ENCODE measurements around the gene CIPC.

Gene CIPC

GRCh38 chr14:77155083-77155482, 57.0 kb downstream of the CIPC start:
- H3K4me3 ChIP-seq (ENCODE audit: low read depth, low read length) = no peak overlapping the region
- TF ChIP-seq, protein P1, sequence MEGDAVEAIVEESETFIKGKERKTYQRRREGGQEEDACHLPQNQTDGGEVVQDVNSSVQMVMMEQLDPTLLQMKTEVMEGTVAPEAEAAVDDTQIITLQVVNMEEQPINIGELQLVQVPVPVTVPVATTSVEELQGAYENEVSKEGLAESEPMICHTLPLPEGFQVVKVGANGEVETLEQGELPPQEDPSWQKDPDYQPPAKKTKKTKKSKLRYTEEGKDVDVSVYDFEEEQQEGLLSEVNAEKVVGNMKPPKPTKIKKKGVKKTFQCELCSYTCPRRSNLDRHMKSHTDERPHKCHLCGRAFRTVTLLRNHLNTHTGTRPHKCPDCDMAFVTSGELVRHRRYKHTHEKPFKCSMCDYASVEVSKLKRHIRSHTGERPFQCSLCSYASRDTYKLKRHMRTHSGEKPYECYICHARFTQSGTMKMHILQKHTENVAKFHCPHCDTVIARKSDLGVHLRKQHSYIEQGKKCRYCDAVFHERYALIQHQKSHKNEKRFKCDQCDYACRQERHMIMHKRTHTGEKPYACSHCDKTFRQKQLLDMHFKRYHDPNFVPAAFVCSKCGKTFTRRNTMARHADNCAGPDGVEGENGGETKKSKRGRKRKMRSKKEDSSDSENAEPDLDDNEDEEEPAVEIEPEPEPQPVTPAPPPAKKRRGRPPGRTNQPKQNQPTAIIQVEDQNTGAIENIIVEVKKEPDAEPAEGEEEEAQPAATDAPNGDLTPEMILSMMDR (IDR thresholded peaks at IDR 0.05; ENCODE audit: low read depth, low read length) = no peak
- no peak for DNase-seq (ENCODE audit: low read depth, low spot score)
- in situ Hi-C loops (cut with HindIII; ENCODE audit: low sequenced_read_pairs) = no loop called here

DNA sequence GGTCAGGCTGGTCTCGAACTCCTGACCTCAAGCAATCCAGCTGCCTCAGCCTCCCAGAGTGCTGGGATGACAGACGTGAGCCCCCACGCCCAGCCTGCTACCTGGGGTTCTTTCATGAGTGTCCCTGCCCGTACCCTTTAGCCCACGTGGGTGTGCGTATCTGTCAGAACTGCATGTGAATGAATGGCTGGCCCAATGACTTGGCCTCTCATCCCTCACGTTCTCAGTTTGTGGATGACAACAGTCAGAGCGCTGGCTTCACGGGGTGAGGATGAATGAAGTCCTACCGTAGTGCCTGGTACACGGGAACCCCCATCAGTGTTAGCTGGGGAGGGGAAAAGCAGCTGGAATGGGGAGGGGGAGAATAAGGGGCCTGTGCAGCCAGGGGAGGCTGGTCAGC, 59.7 kb downstream of the CIPC start:
- in situ Hi-C loops (cut with HindIII; ENCODE audit: low sequenced_read_pairs) = no loop called here
- no peak for DNase-seq (ENCODE audit: low read depth, low spot score)
- TF ChIP-seq, protein P1 (IDR thresholded peaks at IDR 0.05; ENCODE audit: low read depth, low read length) = no peak
- H3K4me3 ChIP-seq (ENCODE audit: low read depth, low read length) = no peak overlapping the region

DNA sequence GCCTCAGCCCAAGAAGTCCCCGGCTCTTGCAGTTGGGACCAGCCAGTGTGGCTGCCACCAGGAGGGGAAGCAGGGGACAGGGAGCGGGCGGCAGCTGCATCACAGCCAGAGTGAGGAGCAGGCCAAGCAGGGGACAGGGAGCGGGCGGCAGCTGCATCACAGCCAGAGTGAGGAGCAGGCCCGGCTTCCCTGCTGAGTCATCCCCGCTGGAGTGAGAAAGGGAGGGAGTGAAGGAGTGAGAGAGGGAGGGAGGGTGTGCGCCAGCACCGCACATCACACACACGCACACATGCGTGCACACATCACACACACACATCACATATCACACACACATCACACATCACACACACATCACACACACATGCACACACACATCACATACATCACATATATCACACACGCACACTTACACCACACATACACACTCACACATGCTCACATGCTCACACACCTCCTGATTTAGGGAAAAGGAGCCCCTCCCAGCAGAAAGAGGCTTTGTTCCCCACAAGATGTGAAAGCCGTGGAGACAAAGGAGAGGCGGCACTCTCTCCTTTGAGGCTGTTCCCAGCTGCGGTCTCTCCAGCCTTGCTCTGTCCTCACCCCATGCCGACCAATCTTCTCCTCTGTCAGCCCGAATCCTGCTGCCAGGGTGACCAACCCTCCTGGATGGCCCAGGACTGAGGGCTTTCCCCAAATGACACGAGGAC, 60.3 kb downstream of the CIPC start:
- in situ Hi-C loops (cut with HindIII; ENCODE audit: low sequenced_read_pairs) = no loop called here
- H3K4me3 ChIP-seq (ENCODE audit: low read depth, low read length) = no peak overlapping the region
- peak; percentile 47 for DNase-seq (ENCODE audit: low read depth, low spot score)
- TF ChIP-seq, protein P1 (IDR thresholded peaks at IDR 0.05; ENCODE audit: low read depth, low read length) = no peak

DNA sequence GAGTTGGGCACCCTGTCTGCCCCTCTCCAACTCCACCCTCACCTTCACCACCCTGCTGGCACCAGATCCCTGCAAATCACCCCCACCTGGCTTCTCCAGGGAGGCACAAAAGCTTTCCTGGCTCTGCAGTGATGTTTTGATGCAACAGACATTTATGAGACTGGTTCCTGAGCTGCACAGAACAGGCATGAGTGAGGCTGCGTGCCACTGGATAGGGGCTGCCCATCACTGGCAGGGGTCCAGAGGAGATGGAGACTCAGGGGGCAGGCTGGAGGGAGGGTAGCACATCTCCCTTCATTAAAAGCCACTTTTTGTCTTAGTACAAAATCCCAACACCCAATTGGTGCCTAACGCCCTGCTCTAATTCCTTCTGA, 60.8 kb downstream of the CIPC start:
- DNase-seq (ENCODE audit: low read depth, low spot score) = no peak
- no peak overlapping the region for H3K4me3 ChIP-seq (ENCODE audit: low read depth, low read length)
- TF ChIP-seq, protein P1 (IDR thresholded peaks at IDR 0.05; ENCODE audit: low read depth, low read length) = no peak
- in situ Hi-C loops (cut with HindIII; ENCODE audit: low sequenced_read_pairs) = no loop called here

DNA sequence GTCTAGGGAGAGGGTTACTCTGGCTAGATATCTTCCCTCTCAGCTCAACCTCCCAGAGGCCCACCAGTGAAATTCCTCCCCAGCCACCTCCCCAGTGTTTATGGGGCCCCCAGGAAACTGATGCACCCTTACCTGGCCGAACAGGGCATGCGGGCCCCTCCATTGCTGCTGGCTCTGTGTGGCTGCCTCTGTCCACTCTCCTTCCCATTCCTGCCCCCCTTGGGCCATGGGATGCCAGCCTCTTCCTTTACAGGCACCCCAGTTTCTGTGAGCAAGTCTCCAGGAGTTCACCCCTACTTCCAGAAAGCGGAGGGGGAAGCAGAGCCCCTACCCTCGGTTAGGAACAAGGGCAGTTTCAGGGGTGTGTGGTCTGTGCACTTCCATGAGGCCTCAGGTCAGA, 63.0 kb downstream of the CIPC start:
- H3K4me3 ChIP-seq (ENCODE audit: low read depth, low read length) = no peak overlapping the region
- in situ Hi-C loops (cut with HindIII; ENCODE audit: low sequenced_read_pairs) = no loop called here

More for the DNA sequence above, 63.0 kb downstream of the CIPC start:
- DNase-seq (ENCODE audit: low read depth, low spot score) = no peak
- TF ChIP-seq, protein P1 (IDR thresholded peaks at IDR 0.05; ENCODE audit: low read depth, low read length) = no peak

Data from astrocyte of the spinal cord (primary cell).